ENCODE data around the gene SMAD9.

Gene SMAD9

DNA sequence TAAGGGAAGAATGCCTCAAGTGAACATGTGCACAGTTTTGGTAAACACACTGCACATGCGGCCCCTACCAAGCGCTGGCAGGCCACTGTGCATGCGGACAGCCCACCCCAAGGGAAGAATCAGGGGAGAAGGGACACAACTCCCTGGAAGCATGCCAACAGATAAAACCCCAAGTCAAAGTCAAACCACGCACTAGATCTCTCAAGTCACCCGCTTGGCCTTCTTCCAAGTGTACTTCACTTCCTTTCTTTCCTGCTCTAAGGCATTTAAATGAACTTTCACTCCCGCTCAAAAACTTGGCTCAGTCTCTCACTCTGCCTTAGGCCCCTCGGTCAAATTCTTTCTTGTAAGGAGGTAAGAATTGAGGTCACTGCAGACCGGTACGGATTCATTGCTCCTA, 105.6 kb downstream of the SMAD9 start:
- no peaks in the 10 kb centered on the region for H3K36me3 ChIP-seq (replicated peaks; ENCODE audit: insufficient read depth, low read length)
- H3K4me2 ChIP-seq (ENCODE audit: low read depth, low read length): no peak overlapping the region
- H4K20me1 ChIP-seq (ENCODE audit: insufficient read depth, low read length): no peaks in the 10 kb centered on the region
- no peaks in the 10 kb centered on the region for H3K9me2 ChIP-seq (replicated peaks; ENCODE audit: insufficient read depth, low read length)
- H3K27ac ChIP-seq (ENCODE audit: low read length): no peak overlapping the region
- no peak overlapping the region for H3K4me3 ChIP-seq (ENCODE audit: low read length)
- no peaks in the 10 kb centered on the region for H3F3A ChIP-seq (ENCODE audit: insufficient read depth, low read length)
- peaks cover 1% of the 10 kb centered on the region; the same call in 1 of the 2 replicates for H3K79me2 ChIP-seq (ENCODE audit: low read length)
- H3K9ac ChIP-seq (ENCODE audit: low read length): no peak overlapping the region
- TF ChIP-seq, protein P1, sequence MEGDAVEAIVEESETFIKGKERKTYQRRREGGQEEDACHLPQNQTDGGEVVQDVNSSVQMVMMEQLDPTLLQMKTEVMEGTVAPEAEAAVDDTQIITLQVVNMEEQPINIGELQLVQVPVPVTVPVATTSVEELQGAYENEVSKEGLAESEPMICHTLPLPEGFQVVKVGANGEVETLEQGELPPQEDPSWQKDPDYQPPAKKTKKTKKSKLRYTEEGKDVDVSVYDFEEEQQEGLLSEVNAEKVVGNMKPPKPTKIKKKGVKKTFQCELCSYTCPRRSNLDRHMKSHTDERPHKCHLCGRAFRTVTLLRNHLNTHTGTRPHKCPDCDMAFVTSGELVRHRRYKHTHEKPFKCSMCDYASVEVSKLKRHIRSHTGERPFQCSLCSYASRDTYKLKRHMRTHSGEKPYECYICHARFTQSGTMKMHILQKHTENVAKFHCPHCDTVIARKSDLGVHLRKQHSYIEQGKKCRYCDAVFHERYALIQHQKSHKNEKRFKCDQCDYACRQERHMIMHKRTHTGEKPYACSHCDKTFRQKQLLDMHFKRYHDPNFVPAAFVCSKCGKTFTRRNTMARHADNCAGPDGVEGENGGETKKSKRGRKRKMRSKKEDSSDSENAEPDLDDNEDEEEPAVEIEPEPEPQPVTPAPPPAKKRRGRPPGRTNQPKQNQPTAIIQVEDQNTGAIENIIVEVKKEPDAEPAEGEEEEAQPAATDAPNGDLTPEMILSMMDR (IDR thresholded peaks at IDR 0.05; ENCODE audit: low read length): no peak
- TF ChIP-seq EZH2phosphoT487 (IDR thresholded peaks at IDR 0.05; ENCODE audit: low read length): no peak
- no peak for TF ChIP-seq EZH2 (optimal IDR thresholded peaks at IDR 0.05; ENCODE audit: low read depth, low read length)
- no peak overlapping the region for H2AFZ ChIP-seq (ENCODE audit: low read length)
- no peaks in the 10 kb centered on the region for H3K4me1 ChIP-seq (ENCODE audit: low read length)
- no peak for DNase-seq
- no peaks in the 10 kb centered on the region for H3K27me3 ChIP-seq (replicated peaks; ENCODE audit: insufficient read depth, low read length)
- H3K9me3 ChIP-seq (replicated peaks; ENCODE audit: insufficient read depth, low read length): no peaks in the 10 kb centered on the region

DNA sequence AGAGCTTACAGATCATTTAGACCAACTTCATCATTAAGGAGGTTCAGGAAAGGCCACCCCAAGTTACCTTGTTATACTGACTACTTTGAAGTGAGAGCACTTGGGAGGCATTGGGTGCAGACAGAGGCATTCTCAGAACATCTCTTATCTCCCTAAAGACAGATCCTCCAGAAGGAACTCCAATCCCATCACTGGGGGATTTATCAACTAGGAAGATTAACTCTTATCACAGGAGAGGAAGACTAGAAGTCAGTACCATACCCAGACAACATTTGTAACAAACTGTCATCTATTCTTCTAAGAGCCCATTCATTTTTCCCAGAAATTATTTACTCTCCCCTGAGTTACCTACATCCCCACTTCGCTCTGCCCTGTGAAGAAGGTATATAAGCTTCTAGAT, 106.8 kb downstream of the SMAD9 start:
- H3K4me2 ChIP-seq (ENCODE audit: low read depth, low read length): no peak overlapping the region
- TF ChIP-seq, protein P1 (IDR thresholded peaks at IDR 0.05; ENCODE audit: low read length): no peak
- TF ChIP-seq EZH2 (optimal IDR thresholded peaks at IDR 0.05; ENCODE audit: low read depth, low read length): no peak
- no peak for TF ChIP-seq EZH2phosphoT487 (IDR thresholded peaks at IDR 0.05; ENCODE audit: low read length)

DNA sequence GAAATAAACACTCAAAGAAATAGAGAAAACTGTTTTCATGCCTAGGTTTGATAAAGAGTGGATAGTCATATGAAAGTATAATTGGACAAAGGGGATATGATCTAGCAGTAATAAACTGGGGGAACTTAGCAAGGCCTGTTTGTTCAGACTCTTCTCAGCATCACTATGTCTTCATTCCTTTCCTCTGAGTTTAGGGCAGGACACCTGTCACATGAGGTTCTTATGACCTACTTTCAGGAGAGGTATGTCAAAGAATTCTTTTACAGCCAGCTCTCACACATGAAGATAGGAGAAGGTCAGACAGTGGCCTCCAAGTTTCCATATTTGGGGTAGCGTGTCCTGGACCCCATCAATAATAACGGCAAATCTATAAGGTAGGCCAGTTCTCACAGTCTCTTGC, 112.4 kb downstream of the SMAD9 start:
- DNase-seq: no peak
- Histone ChIP-seq H3K9ac (ENCODE audit: low read length) (no peak overlapping the region), H3K79me2 (ENCODE audit: low read length) (no peaks in the 10 kb centered on the region), H2AFZ (ENCODE audit: low read length) (no peak overlapping the region), H3K36me3 (replicated peaks; ENCODE audit: insufficient read depth, low read length) (no peaks in the 10 kb centered on the region), H4K20me1 (ENCODE audit: insufficient read depth, low read length) (no peaks in the 10 kb centered on the region), H3K4me3 (ENCODE audit: low read length) (no peak overlapping the region), H3K27me3 (replicated peaks; ENCODE audit: insufficient read depth, low read length) (no peaks in the 10 kb centered on the region), H3K4me2 (ENCODE audit: low read depth, low read length) (no peak overlapping the region), H3K27ac (ENCODE audit: low read length) (no peak overlapping the region), H3K4me1 (ENCODE audit: low read length) (no peaks in the 10 kb centered on the region), H3K9me2 (replicated peaks; ENCODE audit: insufficient read depth, low read length) (no peaks in the 10 kb centered on the region), H3K9me3 (replicated peaks; ENCODE audit: insufficient read depth, low read length) (no peaks in the 10 kb centered on the region), H3F3A (ENCODE audit: insufficient read depth, low read length) (no peaks in the 10 kb centered on the region)
- no peak for TF ChIP-seq EZH2 (optimal IDR thresholded peaks at IDR 0.05; ENCODE audit: low read depth, low read length)
- TF ChIP-seq, protein P1 (IDR thresholded peaks at IDR 0.05; ENCODE audit: low read length): no peak

More for the DNA sequence above, 106.8 kb downstream of the SMAD9 start:
- Histone ChIP-seq H3K4me3 (ENCODE audit: low read length) (no peak overlapping the region), H3K27me3 (replicated peaks; ENCODE audit: insufficient read depth, low read length) (no peaks in the 10 kb centered on the region), H3K36me3 (replicated peaks; ENCODE audit: insufficient read depth, low read length) (no peaks in the 10 kb centered on the region), H4K20me1 (ENCODE audit: insufficient read depth, low read length) (no peaks in the 10 kb centered on the region), H3K4me1 (ENCODE audit: low read length) (no peaks in the 10 kb centered on the region), H3K79me2 (ENCODE audit: low read length) (no peaks in the 10 kb centered on the region), H3K9me3 (replicated peaks; ENCODE audit: insufficient read depth, low read length) (no peaks in the 10 kb centered on the region), H3K9me2 (replicated peaks; ENCODE audit: insufficient read depth, low read length) (no peaks in the 10 kb centered on the region), H3F3A (ENCODE audit: insufficient read depth, low read length) (no peaks in the 10 kb centered on the region), H3K9ac (ENCODE audit: low read length) (no peak overlapping the region), H2AFZ (ENCODE audit: low read length) (no peak overlapping the region), H3K27ac (ENCODE audit: low read length) (no peak overlapping the region)
- no peak for DNase-seq
